ENCODE measurements around the gene ITPKC. TPM values are rescaled to one million over a fixed set of nuclear protein-coding genes. Genes with fewer than 3 reads are reported as not detected.

Gene ITPKC
- total RNA-seq, 1 donor from 2014 or later = 92.6 TPM

GRCh38 chr19:40713939-40714338, 3.0 kb upstream of the ITPKC start:
- intact Hi-C loops (cut with DNase I) = no loop called here
- H3K4me3 ChIP-seq = peak overlapping the region in 1 of 2 donors; percentile 92
- H3K36me3 ChIP-seq = peaks cover 0 to 27% of the 10 kb centered on the region in 2 donors
- DNase-seq (ENCODE audit: extremely low spot score in 2 of 2) = no peak
- TF ChIP-seq POLR2A (IDR thresholded peaks at IDR 0.05) (no peak), POLR2AphosphoS5 (IDR thresholded peaks at IDR 0.05; ENCODE audit: insufficient read depth in 1 of 2, low read depth in 1 of 2) (no peak), CTCF (IDR thresholded peaks at IDR 0.05) (no peak)
- H3K9me3 ChIP-seq = no peaks in the 10 kb centered on the region
- peak overlapping the region; percentile 99 for H3K27ac ChIP-seq
- H3K27me3 ChIP-seq = no peaks in the 10 kb centered on the region
- H3K4me1 ChIP-seq = peaks cover 47% of the 10 kb centered on the region

- intact Hi-C loops (cut with DNase I) = loop anchor here (5.0 kb wide), 1 partner anchor 83 kb away; the partner anchor contains the start of gene EGLN2
- TF ChIP-seq POLR2A (IDR thresholded peaks at IDR 0.05) = no peak
- TF ChIP-seq POLR2AphosphoS5 (IDR thresholded peaks at IDR 0.05; ENCODE audit: insufficient read depth in 1 of 2, low read depth in 1 of 2) = peak in 1 of 2 donors; percentile 31
- H3K27ac ChIP-seq = peak overlapping the region; percentile 99
These were observed 2.2 kb upstream of the ITPKC start for GRCh38 chr19:40714441-40715299.

GRCh38 chr19:40716031-40716481, 856 bp upstream of the ITPKC start:
- Histone ChIP-seq H3K4me3 (peak overlapping the region; percentile 63 to 92), H3K4me1 (peaks cover 68% of the 10 kb centered on the region), H3K27ac (peak overlapping the region; percentile 99), H3K36me3 (peaks cover 0 to 15% of the 10 kb centered on the region in 2 donors), H3K27me3 (no peaks in the 10 kb centered on the region), H3K9me3 (no peaks in the 10 kb centered on the region)
- intact Hi-C loops (cut with DNase I) = loop anchor here (5.0 kb wide), 1 partner anchor 81 kb away; the partner anchor contains the start of gene EGLN2
- TF ChIP-seq POLR2A (IDR thresholded peaks at IDR 0.05) = no peak
- TF ChIP-seq CTCF (IDR thresholded peaks at IDR 0.05) = peak in 1 of 3 experiments; percentile 7
- TF ChIP-seq POLR2AphosphoS5 (IDR thresholded peaks at IDR 0.05; ENCODE audit: insufficient read depth in 1 of 2, low read depth in 1 of 2) = no peak
- peak in 1 of 2 donors; percentile 91 for DNase-seq (ENCODE audit: extremely low spot score in 2 of 2)

More at GRCh38 chr19:40714441-40715299, 2.2 kb upstream of the ITPKC start:
- H3K4me3 ChIP-seq = peak overlapping the region; percentile 63 to 92
- no peaks in the 10 kb centered on the region for H3K9me3 ChIP-seq
- H3K36me3 ChIP-seq = peaks cover 0 to 23% of the 10 kb centered on the region in 2 donors
- peaks cover 54% of the 10 kb centered on the region for H3K4me1 ChIP-seq
- DNase-seq (ENCODE audit: extremely low spot score in 2 of 2) = peak; percentile 95 to 98
- H3K27me3 ChIP-seq = no peaks in the 10 kb centered on the region

GRCh38 chr19:40717325-40717879, 490 bp downstream of the ITPKC start:
- no peak for DNase-seq (ENCODE audit: extremely low spot score in 2 of 2)
- Histone ChIP-seq H3K9me3 (no peaks in the 10 kb centered on the region), H3K4me3 (peak overlapping the region; percentile 63 to 92), H3K27ac (peak overlapping the region; percentile 99), H3K36me3 (peaks cover 0 to 12% of the 10 kb centered on the region in 2 donors), H3K27me3 (no peaks in the 10 kb centered on the region), H3K4me1 (peaks cover 82% of the 10 kb centered on the region)
- TF ChIP-seq POLR2AphosphoS5 (IDR thresholded peaks at IDR 0.05; ENCODE audit: insufficient read depth in 1 of 2, low read depth in 1 of 2) (no peak), CTCF (IDR thresholded peaks at IDR 0.05) (no peak), POLR2A (IDR thresholded peaks at IDR 0.05) (no peak)
- intact Hi-C loops (cut with DNase I) = loop anchor here (5.0 kb wide), 1 partner anchor 80 kb away; the partner anchor contains the start of gene EGLN2

All from vagina (tissue), 2 donors.